Activated naive CD4-positive, alpha-beta T cell treated with anti-CD3 and anti-CD28 coated beads, Interleukin-2, amount 50 U/mL, for 24 hours (primary cell): Measurements from ENCODE around the gene METRN.
A peak's percentile ranks its signal among the peaks of the same experiment; 100 is the strongest.

Experiments
- H3K27ac Mint-ChIP-seq: one replicate; pipeline ENCODE4 v1.8.0; 2021; ENCODE audit warnings: mild to moderate bottlenecking, mixed read lengths
- H3K27me3 Mint-ChIP-seq: one replicate; pipeline ENCODE4 v1.8.0; 2021; ENCODE audit warnings: mixed read lengths
- H3K36me3 Mint-ChIP-seq: one replicate; pipeline ENCODE4 v1.8.0; 2021; ENCODE audit warnings: mixed read lengths
- H3K4me1 Mint-ChIP-seq: one replicate; pipeline ENCODE4 v1.8.0; 2021; ENCODE audit warnings: mixed read lengths
- H3K4me3 Mint-ChIP-seq: one replicate; pipeline ENCODE4 v1.8.0; 2021; ENCODE audit warnings: mild to moderate bottlenecking, mixed read lengths
- H3K9me3 Mint-ChIP-seq: one replicate; pipeline ENCODE4 v1.8.0; 2021; ENCODE audit warnings: mixed read lengths

Gene METRN

GRCh38 chr16:674968-675883 is 39.7 kb upstream of the METRN start, which contains the start of gene RHBDL1:
TSS of gene RHBDL1 (plus strand) at chr16:675671. CDS start at chr16:675791, 120 bp downstream.
- peak within 1 kb of the TSS; percentile 11 for H3K4me3 Mint-ChIP-seq
- H3K9me3 Mint-ChIP-seq = no peaks in the 10 kb centered on the region
- no peak within 1 kb of the TSS for H3K27ac Mint-ChIP-seq
- H3K27me3 Mint-ChIP-seq = peaks cover 1% of the 10 kb centered on the region
- no peaks in the 10 kb centered on the region for H3K36me3 Mint-ChIP-seq
- H3K4me1 Mint-ChIP-seq = peaks cover 9% of the 10 kb centered on the region

- no peaks in the 10 kb centered on the region for H3K36me3 Mint-ChIP-seq
- H3K4me1 Mint-ChIP-seq = peaks cover 11% of the 10 kb centered on the region
- H3K27me3 Mint-ChIP-seq = peaks cover 1% of the 10 kb centered on the region
- no peak overlapping the region for H3K27ac Mint-ChIP-seq
- H3K9me3 Mint-ChIP-seq = no peaks in the 10 kb centered on the region
- H3K4me3 Mint-ChIP-seq = no peak overlapping the region
Observed at GRCh38 chr16:675884-676564, 38.9 kb upstream of the METRN start.

GRCh38 chr16:676565-676902 is 38.4 kb upstream of the METRN start:
- H3K27me3 Mint-ChIP-seq = peaks cover 1% of the 10 kb centered on the region
- H3K4me1 Mint-ChIP-seq = peaks cover 16% of the 10 kb centered on the region
- no peaks in the 10 kb centered on the region for H3K36me3 Mint-ChIP-seq
- no peak overlapping the region for H3K4me3 Mint-ChIP-seq
- no peaks in the 10 kb centered on the region for H3K9me3 Mint-ChIP-seq
- H3K27ac Mint-ChIP-seq = no peak overlapping the region

- H3K4me1 Mint-ChIP-seq = peaks cover 19% of the 10 kb centered on the region
- no peaks in the 10 kb centered on the region for H3K36me3 Mint-ChIP-seq
- H3K9me3 Mint-ChIP-seq = no peaks in the 10 kb centered on the region
- peak overlapping the region; percentile 11 for H3K4me3 Mint-ChIP-seq
- H3K27ac Mint-ChIP-seq = no peak overlapping the region
- peaks cover 1% of the 10 kb centered on the region for H3K27me3 Mint-ChIP-seq
Observed at GRCh38 chr16:676913-677312, 38.0 kb upstream of the METRN start.

- Mint-ChIP-seq H3K9me3 (no peaks in the 10 kb centered on the region), H3K4me1 (peaks cover 23% of the 10 kb centered on the region), H3K27ac (no peak overlapping the region), H3K36me3 (peaks cover 2% of the 10 kb centered on the region), H3K27me3 (peaks cover 1% of the 10 kb centered on the region), H3K4me3 (no peak overlapping the region)
Observed at GRCh38 chr16:677316-678190, 37.4 kb upstream of the METRN start.

- Mint-ChIP-seq H3K4me1 (peaks cover 24% of the 10 kb centered on the region), H3K9me3 (no peaks in the 10 kb centered on the region), H3K36me3 (peaks cover 3% of the 10 kb centered on the region), H3K27me3 (peaks cover 1% of the 10 kb centered on the region), H3K4me3 (no peak overlapping the region), H3K27ac (no peak overlapping the region)
Observed at GRCh38 chr16:678209-678857, 36.6 kb upstream of the METRN start.

- H3K4me1 Mint-ChIP-seq = peaks cover 24% of the 10 kb centered on the region
- H3K27ac Mint-ChIP-seq = peak overlapping the region; percentile 84
- peak overlapping the region; percentile 81 for H3K4me3 Mint-ChIP-seq
- H3K27me3 Mint-ChIP-seq = peaks cover 1% of the 10 kb centered on the region
- H3K36me3 Mint-ChIP-seq = peaks cover 3% of the 10 kb centered on the region
- no peaks in the 10 kb centered on the region for H3K9me3 Mint-ChIP-seq
Observed at GRCh38 chr16:678858-679813, 35.8 kb upstream of the METRN start.

- Mint-ChIP-seq H3K36me3 (peaks cover 3% of the 10 kb centered on the region), H3K27ac (peak within 1 kb of the TSS; percentile 84), H3K9me3 (no peaks in the 10 kb centered on the region), H3K4me1 (peaks cover 24% of the 10 kb centered on the region), H3K4me3 (peak within 1 kb of the TSS; percentile 86), H3K27me3 (peaks cover 1% of the 10 kb centered on the region)
Observed at GRCh38 chr16:679814-680624, 34.9 kb upstream of the METRN start, which contains the start of gene STUB1. TSS of gene STUB1 (plus strand) at chr16:680410. CDS start at chr16:680526, 116 bp downstream.

GRCh38 chr16:680625-680945 is 34.3 kb upstream of the METRN start:
- H3K4me3 Mint-ChIP-seq = peak overlapping the region; percentile 83
- peaks cover 3% of the 10 kb centered on the region for H3K36me3 Mint-ChIP-seq
- H3K9me3 Mint-ChIP-seq = no peaks in the 10 kb centered on the region
- H3K27ac Mint-ChIP-seq = no peak overlapping the region
- H3K27me3 Mint-ChIP-seq = peaks cover 1% of the 10 kb centered on the region
- H3K4me1 Mint-ChIP-seq = peaks cover 24% of the 10 kb centered on the region

GRCh38 chr16:680967-681745 is 33.8 kb upstream of the METRN start:
- Mint-ChIP-seq H3K4me3 (peak overlapping the region; percentile 83), H3K27me3 (peaks cover 1% of the 10 kb centered on the region), H3K36me3 (peaks cover 3% of the 10 kb centered on the region), H3K27ac (peak overlapping the region; percentile 35), H3K4me1 (peaks cover 24% of the 10 kb centered on the region), H3K9me3 (no peaks in the 10 kb centered on the region)

GRCh38 chr16:681746-682427 is 33.0 kb upstream of the METRN start:
- Mint-ChIP-seq H3K4me1 (peaks cover 24% of the 10 kb centered on the region), H3K4me3 (peak overlapping the region; percentile 83), H3K27ac (peak overlapping the region; percentile 35), H3K36me3 (peaks cover 3% of the 10 kb centered on the region), H3K27me3 (no peaks in the 10 kb centered on the region), H3K9me3 (no peaks in the 10 kb centered on the region)

GRCh38 chr16:682493-683395 is 32.2 kb upstream of the METRN start:
- Mint-ChIP-seq H3K4me1 (peaks cover 24% of the 10 kb centered on the region), H3K9me3 (no peaks in the 10 kb centered on the region), H3K36me3 (peaks cover 3% of the 10 kb centered on the region), H3K27ac (peak overlapping the region; percentile 92), H3K4me3 (peak overlapping the region; percentile 83), H3K27me3 (no peaks in the 10 kb centered on the region)
